Progenitor cell of endocrine pancreas (in vitro differentiated cells): ENCODE results near the gene MACROD2. TPM values are rescaled to one million over a fixed set of nuclear protein-coding genes. Genes with fewer than 3 reads are reported as not detected.

Experiments
- DNase-seq: peaks from one replicate; pipeline ENCODE4 v3.0.0; 2021; ENCODE audit warnings: low spot score; ENCODE audit not compliant: unreplicated experiment
- H3K27ac Mint-ChIP-seq: 2 replicates; pipeline ENCODE4 v1.8.0; 2021; ENCODE audit warnings: mild to moderate bottlenecking, moderate library complexity, mixed read lengths
- H3K27me3 Mint-ChIP-seq: 2 replicates; pipeline ENCODE4 v1.8.0; 2021; ENCODE audit warnings: mixed read lengths
- H3K36me3 Mint-ChIP-seq: 2 replicates; pipeline ENCODE4 v1.8.0; 2022; ENCODE audit warnings: mixed read lengths; ENCODE audit not compliant: insufficient read depth
- H3K4me1 Mint-ChIP-seq: 2 replicates; pipeline ENCODE4 v1.8.0; 2021; ENCODE audit warnings: low read depth, mixed read lengths
- H3K4me3 Mint-ChIP-seq: 2 replicates; pipeline ENCODE4 v1.8.0; 2021; ENCODE audit warnings: low read depth, mild to moderate bottlenecking, moderate library complexity, mixed read lengths
- H3K9me3 Mint-ChIP-seq: 2 replicates; pipeline ENCODE4 v1.8.0; 2021; ENCODE audit warnings: low read depth, mixed read lengths
- CTCF ChIP-seq: fragments of 200-600 bp; sonication (generic); IDR thresholded peaks from one replicate; pipeline ENCODE4 v1.5.0; 2021; ENCODE audit warnings: antibody characterized with exemption, mild to moderate bottlenecking; ENCODE audit not compliant: unreplicated experiment
- total RNA-seq: library from RNA; stranded (reverse); gene quantifications from 2 replicates; pipeline ENCODE4 v1.2.1, GENCODE V29; 2021

MACROD2 gene
- total RNA-seq, 1 donor from 2014 or later: 7.6 TPM

GRCh38 chr20:15498926-15499325 is 1503.6 kb downstream of the MACROD2 start:
- peaks cover 12% of the 10 kb centered on the region for H3K9me3 Mint-ChIP-seq
- H3K36me3 Mint-ChIP-seq: no peaks in the 10 kb centered on the region
- peaks cover 4% of the 10 kb centered on the region for H3K27me3 Mint-ChIP-seq
- no peak for DNase-seq
- TF ChIP-seq CTCF: no peak
- H3K4me3 Mint-ChIP-seq: no peak overlapping the region
- no peak overlapping the region for H3K27ac Mint-ChIP-seq
- peaks cover 45% of the 10 kb centered on the region for H3K4me1 Mint-ChIP-seq

DNA sequence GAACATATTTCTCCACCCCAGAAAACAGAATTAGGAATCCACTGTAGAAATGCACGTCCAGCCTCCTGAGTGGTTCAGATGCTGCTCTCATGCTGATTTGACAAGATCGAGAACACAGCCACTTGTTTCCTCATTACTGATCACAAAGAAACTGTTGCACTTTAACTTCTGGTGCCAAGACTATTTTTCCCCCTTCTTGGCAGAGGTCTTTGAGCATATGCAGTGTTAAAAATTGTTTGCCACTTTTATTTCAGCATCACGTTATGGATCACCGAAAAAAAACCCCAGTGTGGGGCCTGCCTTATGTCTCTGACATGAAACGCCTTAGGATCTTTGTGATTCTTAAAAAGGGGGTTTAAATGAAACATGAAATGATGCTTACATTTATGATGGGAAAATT is 1511.0 kb downstream of the MACROD2 start:
- TF ChIP-seq CTCF: no peak
- Mint-ChIP-seq H3K27ac (no peak overlapping the region), H3K9me3 (no peaks in the 10 kb centered on the region), H3K27me3 (peaks cover 19% of the 10 kb centered on the region), H3K4me3 (no peak overlapping the region), H3K36me3 (no peaks in the 10 kb centered on the region), H3K4me1 (peaks cover 5% of the 10 kb centered on the region)
- no peak for DNase-seq

DNA sequence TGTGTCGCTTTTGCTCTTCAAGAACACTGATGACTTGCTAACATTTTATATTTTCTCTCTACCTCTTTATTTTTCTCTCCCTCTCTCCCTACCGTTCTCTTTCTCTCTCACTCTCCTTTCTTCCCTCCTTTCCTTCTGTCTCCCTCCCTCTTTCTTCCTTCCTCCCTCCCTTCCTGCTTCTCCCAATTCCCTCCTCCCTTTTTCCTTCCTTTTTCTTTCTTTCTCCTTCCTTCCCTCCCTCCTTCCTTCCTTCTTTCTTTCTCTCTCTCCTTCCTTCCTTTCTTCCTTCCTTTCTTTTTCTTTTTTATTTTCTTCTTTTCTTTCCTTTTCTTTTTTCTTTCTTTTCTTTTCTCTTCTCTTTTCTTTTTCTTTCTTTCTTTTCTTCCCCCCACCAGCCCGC is 1511.8 kb downstream of the MACROD2 start:
- H3K9me3 Mint-ChIP-seq: no peaks in the 10 kb centered on the region
- H3K27ac Mint-ChIP-seq: no peak overlapping the region
- H3K4me1 Mint-ChIP-seq: peaks cover 5% of the 10 kb centered on the region
- TF ChIP-seq CTCF: no peak
- no peak overlapping the region for H3K4me3 Mint-ChIP-seq
- no peaks in the 10 kb centered on the region for H3K36me3 Mint-ChIP-seq
- DNase-seq: no peak
- H3K27me3 Mint-ChIP-seq: peaks cover 18% of the 10 kb centered on the region

GRCh38 chr20:15511551-15511950 is 1516.2 kb downstream of the MACROD2 start:
- Mint-ChIP-seq H3K9me3 (no peaks in the 10 kb centered on the region), H3K36me3 (no peaks in the 10 kb centered on the region), H3K27me3 (peaks cover 6% of the 10 kb centered on the region), H3K27ac (no peak overlapping the region), H3K4me1 (peaks cover 1% of the 10 kb centered on the region), H3K4me3 (no peak overlapping the region)
- DNase-seq: no peak
- no peak for TF ChIP-seq CTCF

DNA sequence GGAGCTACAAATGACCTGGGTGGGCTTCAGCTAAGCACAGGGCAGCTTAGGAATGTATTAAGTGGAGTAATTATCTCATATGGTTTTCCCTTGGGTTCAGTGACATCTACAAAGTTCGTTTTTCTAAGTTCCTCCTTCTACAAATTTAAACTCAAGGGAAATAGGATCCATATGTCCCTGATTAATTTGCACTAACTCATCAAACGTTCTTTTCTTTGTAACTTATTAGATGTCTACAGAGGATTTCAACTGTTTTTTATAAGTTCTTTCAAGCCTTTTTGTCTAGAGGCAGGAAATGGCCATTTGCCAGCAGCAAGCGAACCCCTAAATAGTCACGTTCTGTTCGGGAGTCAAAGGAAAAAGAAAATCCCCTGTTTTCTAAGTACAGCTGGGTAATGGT is 1517.6 kb downstream of the MACROD2 start:
- TF ChIP-seq CTCF: no peak
- no peak overlapping the region for H3K27ac Mint-ChIP-seq

More for the DNA sequence above, 1517.6 kb downstream of the MACROD2 start:
- DNase-seq: no peak
- Mint-ChIP-seq H3K36me3 (no peaks in the 10 kb centered on the region), H3K4me3 (no peak overlapping the region), H3K4me1 (peaks cover 4% of the 10 kb centered on the region), H3K27me3 (peaks cover 10% of the 10 kb centered on the region), H3K9me3 (peaks cover 4% of the 10 kb centered on the region)
